A204.1 (cell line): ENCODE results near the gene KIF1A.
"Not testable (repeated sequence)": the region's sequence is repeated elsewhere in the genome, so short reads cannot be mapped to it uniquely, and the experiment has no call there.

Source experiments
- FAIRE-seq: peaks from 2 replicates; lab custom pipeline; 2012; peaks lifted over from hg19 to GRCh38; lab: Jason Lieb, UNC

The KIF1A gene

GRCh38 chr2:240846873-240847595 is 27.0 kb upstream of the KIF1A start:
- no peak for FAIRE-seq

- FAIRE-seq, result not testable (repeated sequence)
These were observed 26.3 kb upstream of the KIF1A start for GRCh38 chr2:240846309-240846708.

GRCh38 chr2:240840435-240841060 is 20.5 kb upstream of the KIF1A start:
- no peak for FAIRE-seq

- no peak for FAIRE-seq
These were observed 19.4 kb upstream of the KIF1A start for GRCh38 chr2:240839152-240840143.

- FAIRE-seq, result no peak
These were observed 17.6 kb upstream of the KIF1A start for GRCh38 chr2:240837621-240838020.

- no peak for FAIRE-seq
These were observed 16.9 kb upstream of the KIF1A start for GRCh38 chr2:240836781-240837467.

- FAIRE-seq, result no peak
These were observed 15.5 kb upstream of the KIF1A start for GRCh38 chr2:240835528-240835927.

GRCh38 chr2:240834377-240834975 is 14.5 kb upstream of the KIF1A start:
- FAIRE-seq, result no peak

GRCh38 chr2:240833724-240834285 is 13.8 kb upstream of the KIF1A start:
- no peak for FAIRE-seq

GRCh38 chr2:240832921-240833494 is 13.0 kb upstream of the KIF1A start:
- FAIRE-seq, result no peak

GRCh38 chr2:240832205-240832727 is 12.2 kb upstream of the KIF1A start:
- FAIRE-seq, result no peak

- FAIRE-seq, result no peak
These were observed 11.7 kb upstream of the KIF1A start for GRCh38 chr2:240831594-240832204.

GRCh38 chr2:240825476-240825875 is 5.5 kb upstream of the KIF1A start:
- no peak for FAIRE-seq

GRCh38 chr2:240823449-240824336 is 3.7 kb upstream of the KIF1A start:
- no peak for FAIRE-seq

GRCh38 chr2:240822280-240822847 is 2.3 kb upstream of the KIF1A start:
- FAIRE-seq, result no peak

- no peak for FAIRE-seq
These were observed 1.4 kb upstream of the KIF1A start for GRCh38 chr2:240821429-240821778.

GRCh38 chr2:240820607-240821428 is 799 bp upstream of the KIF1A start:
- FAIRE-seq, result no peak
